Superior temporal gyrus (tissue), 1 donor: ENCODE results near the gene ST3GAL4.
"Not testable (repeated sequence)": the region's sequence is repeated elsewhere in the genome, so short reads cannot be mapped to it uniquely, and the experiment has no call there.

Experiments used
- DNase-seq: peaks from one replicate; pipeline ENCODE4 v3.0.0-alpha.2; 2016; ENCODE audit errors: extremely low spot score

The ST3GAL4 gene

GRCh38 chr11:126355324-126355925 lies at the start of gene ST3GAL4:
Gene ST3GAL4 (plus strand): TSS chr11:126355686. CDS start chr11:126406156, 50,470 bp downstream.
- DNase-seq, result peak; percentile 67

GRCh38 chr11:126305699-126306098 lies 49.8 kb upstream of the ST3GAL4 start:
- no peak for DNase-seq

- peak; percentile 71 for DNase-seq
Observed at GRCh38 chr11:126307706-126308105, 47.8 kb upstream of the ST3GAL4 start.

- DNase-seq, result peak; percentile 76
Observed at GRCh38 chr11:126308271-126308671, 47.2 kb upstream of the ST3GAL4 start.

- DNase-seq, result not testable (repeated sequence)
Observed at GRCh38 chr11:126308771-126309170, 46.7 kb upstream of the ST3GAL4 start.

GRCh38 chr11:126310200-126310991 lies 45.1 kb upstream of the ST3GAL4 start:
- peak; percentile 93 for DNase-seq

GRCh38 chr11:126310992-126311310 lies 44.5 kb upstream of the ST3GAL4 start:
- DNase-seq, result no peak

- DNase-seq, result no peak
Observed at GRCh38 chr11:126311401-126312291, 43.8 kb upstream of the ST3GAL4 start.

GRCh38 chr11:126312961-126313360 lies 42.5 kb upstream of the ST3GAL4 start:
- no peak for DNase-seq

- no peak for DNase-seq
Observed at GRCh38 chr11:126313826-126314225, 41.7 kb upstream of the ST3GAL4 start.

GRCh38 chr11:126317432-126317755 lies 38.1 kb upstream of the ST3GAL4 start:
- DNase-seq, result no peak

GRCh38 chr11:126317756-126318573 lies 37.5 kb upstream of the ST3GAL4 start:
- peak; percentile 36 for DNase-seq

- peak; percentile 53 for DNase-seq
Observed at GRCh38 chr11:126318574-126319373, 36.7 kb upstream of the ST3GAL4 start.

GRCh38 chr11:126319374-126319740 lies 36.1 kb upstream of the ST3GAL4 start:
- DNase-seq, result no peak

GRCh38 chr11:126322996-126323395 lies 32.5 kb upstream of the ST3GAL4 start:
- DNase-seq, result no peak

- no peak for DNase-seq
Observed at GRCh38 chr11:126327281-126328000, 28.0 kb upstream of the ST3GAL4 start.

- no peak for DNase-seq
Observed at GRCh38 chr11:126328001-126328390, 27.5 kb upstream of the ST3GAL4 start.

GRCh38 chr11:126328444-126328843 lies 27.0 kb upstream of the ST3GAL4 start:
- no peak for DNase-seq

GRCh38 chr11:126328938-126329643 lies 26.4 kb upstream of the ST3GAL4 start:
- no peak for DNase-seq
